ENCODE results near the gene HMX1. TPM values are rescaled to one million over a fixed set of nuclear protein-coding genes. Genes with fewer than 3 reads are reported as not detected.

The HMX1 gene
- total RNA-seq, 1 experiment from 2014 or later: not detected

DNA sequence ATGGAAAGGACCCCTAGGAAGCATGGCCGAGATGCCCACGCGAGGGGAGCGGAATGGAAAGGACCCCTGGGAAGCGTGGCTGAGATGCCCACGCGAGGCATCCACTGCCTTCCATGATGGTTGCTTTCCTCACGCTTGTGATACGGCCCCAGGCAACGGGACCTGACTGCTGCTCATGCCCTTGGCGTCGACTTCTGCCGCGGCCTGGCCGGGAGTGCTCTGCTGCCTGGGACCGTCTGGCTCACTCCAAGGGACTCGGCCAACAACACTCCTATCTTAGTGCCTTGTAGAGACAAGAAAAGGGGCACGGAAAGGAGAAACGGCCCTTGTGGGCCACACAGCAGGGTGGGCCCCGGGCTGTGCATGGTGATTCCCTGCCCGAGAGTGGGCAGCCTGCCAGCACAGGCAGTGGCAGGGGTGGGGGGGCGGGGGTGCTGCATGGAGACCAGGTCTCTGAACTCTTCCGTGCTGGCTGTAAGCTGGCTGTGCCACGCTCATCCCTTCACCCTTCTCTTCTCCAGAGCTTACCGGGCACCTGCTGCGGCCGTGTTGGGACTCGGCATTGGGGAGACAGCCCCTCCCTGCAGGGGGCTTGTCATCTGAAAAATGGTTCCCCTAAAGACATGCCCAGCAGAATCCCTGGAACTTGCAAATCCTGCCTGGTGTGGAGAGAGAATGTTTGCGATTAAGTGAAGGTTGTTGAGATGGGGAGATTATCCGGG, 38.6 kb upstream of the HMX1 start:
- DNase-seq (ENCODE audit: low spot score): no peak

DNA sequence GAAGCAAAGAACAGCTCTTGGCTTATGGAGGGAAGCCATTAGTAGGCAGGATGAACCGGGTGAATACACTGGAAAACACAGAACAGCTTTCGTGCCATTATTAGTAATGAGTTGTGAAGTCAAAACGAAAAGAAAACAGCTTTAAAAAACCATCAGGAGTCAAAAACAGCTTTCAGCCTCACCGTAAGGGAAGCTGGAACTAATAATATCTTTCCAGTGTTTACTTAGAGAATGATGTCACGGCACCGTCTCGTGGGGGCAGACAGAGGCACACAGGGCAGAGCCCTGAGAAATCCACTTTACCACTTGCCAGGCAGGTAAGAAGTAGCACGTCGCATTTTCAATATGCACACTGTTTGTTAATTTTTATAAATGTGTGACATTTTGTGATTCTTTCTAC, 37.9 kb upstream of the HMX1 start:
- DNase-seq (ENCODE audit: low spot score): peak; percentile 18

DNA sequence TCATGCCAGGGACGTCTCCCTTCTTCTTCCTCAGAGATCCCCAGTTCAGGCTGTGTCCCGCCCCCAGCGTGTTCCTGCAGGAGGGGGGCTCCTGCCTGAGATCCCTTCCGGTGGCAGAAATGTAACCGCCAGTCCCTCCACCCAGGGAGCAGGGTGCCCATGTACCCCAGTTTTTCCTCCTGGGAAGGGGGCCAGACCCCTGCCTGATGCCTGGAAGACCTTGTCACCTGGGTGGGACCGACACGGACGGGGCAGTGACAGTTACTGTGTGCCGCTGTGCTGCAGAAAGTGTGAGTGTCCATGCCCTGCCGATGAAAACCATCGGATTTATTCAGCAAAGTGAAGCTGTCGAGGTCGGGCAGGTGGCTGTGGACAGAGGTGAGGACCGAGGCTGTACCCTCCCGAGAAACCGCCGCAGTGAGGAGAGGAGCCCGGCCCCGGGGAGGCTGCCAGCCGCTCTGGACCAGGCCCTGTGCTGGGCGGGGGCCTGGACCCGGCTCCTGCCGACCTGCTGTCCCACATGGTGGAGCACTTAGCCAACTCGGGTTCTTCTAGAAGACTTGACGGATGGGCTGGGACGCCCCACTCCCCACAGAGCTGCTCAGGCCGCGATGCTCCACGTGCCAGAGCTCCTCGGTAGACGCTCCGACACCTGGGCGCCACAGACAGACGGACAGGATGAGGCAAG, 36.7 kb upstream of the HMX1 start:
- DNase-seq (ENCODE audit: low spot score): no peak

DNA sequence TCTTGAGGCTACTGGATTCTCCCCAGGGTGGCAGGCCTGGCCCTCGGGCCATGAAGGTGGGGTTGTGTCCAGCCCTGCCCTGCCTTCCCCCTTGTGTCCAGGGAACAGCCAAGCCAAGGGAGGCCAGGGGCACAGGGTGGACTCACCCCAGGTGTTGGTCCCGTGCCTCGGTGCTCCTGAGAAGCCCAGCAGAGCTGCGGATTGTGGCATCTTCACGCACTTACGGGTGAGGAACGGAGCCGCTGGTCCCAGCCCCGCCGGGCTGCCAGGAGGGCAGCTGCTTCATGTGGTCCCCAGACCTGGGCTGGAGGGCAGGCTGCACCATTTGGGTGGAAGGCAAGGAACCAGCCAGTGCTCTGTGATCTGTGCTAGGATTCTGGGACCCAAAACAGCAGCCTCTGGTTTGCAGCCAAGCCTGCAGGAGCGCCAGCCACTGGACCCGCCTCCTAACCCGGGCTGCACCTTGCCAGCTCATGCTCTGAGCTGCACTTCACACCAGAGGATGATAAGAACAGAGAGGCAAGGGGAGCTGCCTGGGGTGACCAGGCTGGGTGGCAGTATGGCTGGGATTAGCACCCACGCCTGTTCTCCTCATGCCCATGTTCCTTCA, 36.1 kb upstream of the HMX1 start:
- no peak for DNase-seq (ENCODE audit: low spot score)

DNA sequence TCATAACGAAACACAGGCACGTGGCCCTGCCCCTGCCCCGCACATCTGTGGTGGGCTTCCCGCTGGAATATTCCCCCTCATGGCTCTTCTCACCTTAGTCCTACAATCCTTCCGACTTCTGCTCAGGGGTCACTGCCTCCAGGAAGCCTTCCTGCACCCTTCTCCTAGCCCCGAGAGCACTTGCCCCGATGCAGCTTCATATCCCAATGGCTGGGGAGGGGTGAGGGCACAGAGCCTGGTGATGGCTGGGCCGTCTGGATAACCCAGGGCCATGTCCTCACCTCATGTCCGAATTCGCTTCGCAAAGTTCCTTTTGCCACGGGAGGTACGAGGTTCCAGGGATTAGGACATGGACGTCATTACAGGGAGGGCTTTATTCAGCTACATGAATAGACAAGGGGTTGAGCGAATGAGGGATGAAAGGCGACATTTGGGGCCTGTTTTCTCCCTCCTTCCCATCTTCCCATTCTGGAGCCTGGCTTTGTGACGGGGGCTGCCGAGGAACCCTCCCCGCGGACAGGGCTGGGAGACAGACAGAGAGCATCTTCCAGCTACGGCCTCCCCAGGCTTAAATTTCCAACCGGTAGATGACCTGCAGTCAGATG, 35.5 kb upstream of the HMX1 start:
- no peak for DNase-seq (ENCODE audit: low spot score)

DNA sequence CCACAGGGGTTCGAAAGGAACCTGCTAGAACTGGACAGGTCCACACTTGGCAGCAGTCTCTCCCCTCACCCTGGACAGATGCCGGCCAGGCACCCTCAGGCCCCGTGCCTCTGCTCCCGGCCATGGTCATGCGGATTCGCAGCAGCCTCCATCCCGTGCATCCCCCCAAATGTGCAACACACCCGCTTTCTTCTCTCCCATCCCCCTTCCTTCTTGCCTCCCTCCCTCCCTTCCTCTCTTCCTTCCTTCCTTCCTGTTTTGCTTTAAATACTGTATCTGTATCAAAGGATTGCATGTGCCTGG, 35.0 kb upstream of the HMX1 start:
- no peak for DNase-seq (ENCODE audit: low spot score)

DNA sequence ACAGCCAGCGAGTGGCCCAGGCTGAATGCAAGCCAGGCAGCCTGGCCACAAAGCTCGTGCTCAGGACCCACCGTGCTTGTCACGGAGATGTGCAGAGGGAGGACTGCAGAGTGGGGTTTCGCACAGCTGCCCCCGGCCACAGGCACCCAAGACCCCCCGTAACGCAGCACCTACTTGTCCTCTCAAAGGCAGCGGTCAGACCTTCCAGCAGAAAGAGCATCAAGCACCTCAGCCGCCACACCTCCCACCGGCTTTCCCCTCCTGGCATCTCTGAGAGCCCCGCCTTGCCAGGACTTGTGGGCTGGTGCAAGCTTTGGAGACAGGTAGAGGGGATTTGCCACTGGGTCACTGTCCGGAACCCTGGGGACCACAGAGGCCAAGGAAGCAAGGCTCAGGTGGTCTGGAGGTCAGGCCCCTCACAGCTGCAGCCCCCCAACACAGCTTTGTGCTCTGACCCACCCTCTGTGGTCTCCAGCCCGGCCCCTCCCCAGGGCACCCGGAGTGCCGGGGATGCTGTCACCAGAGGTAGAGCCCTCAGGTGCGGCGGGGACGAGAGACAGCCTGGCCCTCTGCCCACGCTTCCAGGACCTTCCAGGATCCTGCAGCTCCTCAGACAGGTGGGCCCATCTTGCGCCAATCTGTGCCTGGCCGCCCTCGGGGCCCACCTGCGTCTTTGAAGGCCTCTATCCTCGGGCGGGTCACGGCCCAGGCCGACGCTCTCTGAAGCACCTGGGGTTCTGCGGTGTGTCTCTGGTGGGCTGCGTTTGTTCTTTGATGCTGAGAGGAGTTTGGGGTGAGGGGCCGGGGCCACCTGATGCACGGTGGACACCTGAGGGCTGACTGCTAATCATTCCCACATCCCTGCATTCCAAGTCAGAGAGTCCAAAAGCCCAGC, 34.4 kb upstream of the HMX1 start:
- DNase-seq (ENCODE audit: low spot score): no peak

DNA sequence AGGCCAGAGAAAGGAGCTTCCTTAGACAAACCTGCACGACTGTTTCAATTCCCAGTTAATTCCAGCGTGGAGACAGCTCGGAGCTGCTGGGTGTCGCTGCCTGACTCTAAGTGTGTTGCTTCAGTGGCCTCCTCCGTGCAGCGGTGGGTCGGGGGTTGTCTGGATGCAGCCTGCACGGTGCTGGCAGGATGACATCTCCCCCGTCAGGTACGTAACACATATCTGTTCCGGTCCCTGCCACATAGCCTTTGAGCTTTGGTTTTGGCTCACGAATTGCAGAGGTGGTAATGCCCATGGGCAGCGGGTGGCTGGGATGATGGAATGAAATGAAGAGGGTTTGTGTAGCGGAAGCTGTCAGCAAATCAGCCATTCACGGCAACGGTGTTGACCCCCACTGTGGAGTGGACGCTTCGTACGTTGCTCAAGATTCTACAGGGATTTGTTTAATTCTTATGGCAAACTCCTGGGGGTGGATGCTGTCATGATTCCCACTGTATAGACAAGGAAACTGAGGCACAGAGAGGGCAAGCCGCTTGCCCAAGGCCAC, 33.7 kb upstream of the HMX1 start:
- no peak for DNase-seq (ENCODE audit: low spot score)

DNA sequence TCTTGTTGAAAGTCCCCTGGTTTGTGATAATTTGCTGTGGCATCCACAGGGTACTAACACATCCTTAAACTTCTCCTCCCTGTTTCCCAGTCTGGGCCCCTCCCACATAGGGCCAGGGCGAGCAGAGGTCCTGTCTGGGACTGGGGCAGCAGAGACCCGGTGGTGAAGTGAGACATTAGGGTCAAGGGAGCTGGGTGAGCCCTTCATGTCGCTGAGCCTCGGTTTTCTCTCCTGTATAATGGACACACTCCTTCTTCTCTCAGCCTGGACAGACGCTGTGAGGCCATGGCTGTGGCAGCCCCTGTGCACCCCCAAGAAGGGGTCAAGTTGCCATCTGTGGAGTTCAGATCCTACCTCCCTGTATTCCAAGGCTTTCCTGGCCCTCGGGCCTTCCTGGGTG, 33.0 kb upstream of the HMX1 start:
- no peak for DNase-seq (ENCODE audit: low spot score)

DNA sequence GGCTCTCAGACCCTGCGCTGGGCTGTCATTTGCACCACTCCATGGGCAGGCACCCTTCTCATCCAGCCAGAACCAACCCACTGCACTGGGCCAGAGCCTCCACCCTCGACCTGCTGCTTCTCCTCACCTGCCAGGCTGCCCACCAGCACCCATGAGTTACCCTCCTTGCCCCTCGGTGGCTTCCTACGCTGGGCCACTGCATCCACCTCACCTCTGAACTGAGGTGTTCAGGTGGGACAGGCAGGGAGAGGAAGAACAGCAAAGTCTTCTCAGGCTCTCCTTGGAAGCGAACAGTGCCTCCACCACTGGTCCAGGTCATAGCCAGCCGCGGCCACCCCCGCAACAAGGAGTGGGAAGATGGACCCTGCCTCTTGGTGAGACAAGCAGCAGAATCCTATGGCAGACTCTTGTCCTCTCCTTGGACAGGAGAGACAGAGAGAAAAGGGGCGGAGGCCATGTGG, 32.4 kb upstream of the HMX1 start:
- DNase-seq (ENCODE audit: low spot score): no peak

DNA sequence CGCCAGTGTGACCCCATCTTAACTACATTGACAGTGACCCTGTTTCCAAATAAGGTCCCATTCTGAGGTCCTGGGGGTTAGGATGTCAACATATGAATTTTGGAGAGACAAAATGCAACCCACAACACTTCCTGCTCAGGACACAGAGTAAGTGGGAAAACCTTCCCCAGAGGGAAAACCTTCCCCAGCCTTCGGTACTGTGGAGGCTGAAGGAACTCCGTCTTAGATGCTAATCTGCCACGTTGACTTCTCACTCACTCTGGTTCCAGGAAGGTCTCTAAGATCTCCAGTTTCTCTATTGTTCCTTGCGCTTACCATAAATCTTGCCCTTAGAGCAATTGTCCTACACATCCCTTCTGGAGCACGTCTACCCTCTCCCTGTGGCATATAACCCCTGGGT, 29.7 kb upstream of the HMX1 start:
- no peak for DNase-seq (ENCODE audit: low spot score)

DNA sequence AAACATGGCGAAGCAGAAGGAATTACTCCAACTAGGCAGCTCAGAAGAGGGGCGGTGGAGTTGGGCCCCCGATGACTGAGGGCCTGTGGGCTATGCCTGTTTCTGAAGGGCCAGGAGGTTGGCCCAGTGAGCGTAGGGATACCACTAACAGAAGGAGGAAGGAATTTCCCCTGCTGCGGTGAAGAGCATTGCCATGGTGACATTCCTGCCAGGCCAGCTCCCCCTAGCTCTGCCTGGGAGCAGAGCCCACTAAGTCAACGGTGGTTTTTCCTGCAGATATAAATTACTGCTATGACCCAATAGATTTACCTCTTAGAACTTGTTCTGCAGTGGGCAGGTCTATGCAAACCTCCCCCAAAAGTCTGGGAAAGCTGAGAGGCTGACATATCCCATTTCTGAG, 28.9 kb upstream of the HMX1 start:
- no peak for DNase-seq (ENCODE audit: low spot score)

DNA sequence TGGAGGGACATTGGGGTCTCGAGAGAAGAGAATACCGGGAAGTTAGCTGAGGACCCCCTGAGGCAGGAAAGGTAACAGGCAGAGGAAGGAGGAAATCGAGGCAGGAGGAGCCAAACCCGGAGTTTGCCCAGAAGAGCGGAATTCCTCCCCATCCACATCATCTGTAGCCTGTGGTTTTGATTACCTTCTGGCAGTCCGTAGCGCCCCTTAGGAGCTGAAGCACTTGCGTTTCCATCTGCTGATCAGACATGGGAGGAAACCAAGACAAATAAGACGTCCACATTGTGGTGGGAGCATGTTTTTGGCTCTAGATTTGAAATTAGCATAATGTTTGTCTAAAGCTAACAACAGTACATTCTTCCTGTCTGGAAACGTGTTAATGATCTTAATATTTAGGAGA, 26.8 kb upstream of the HMX1 start:
- no peak for DNase-seq (ENCODE audit: low spot score)

DNA sequence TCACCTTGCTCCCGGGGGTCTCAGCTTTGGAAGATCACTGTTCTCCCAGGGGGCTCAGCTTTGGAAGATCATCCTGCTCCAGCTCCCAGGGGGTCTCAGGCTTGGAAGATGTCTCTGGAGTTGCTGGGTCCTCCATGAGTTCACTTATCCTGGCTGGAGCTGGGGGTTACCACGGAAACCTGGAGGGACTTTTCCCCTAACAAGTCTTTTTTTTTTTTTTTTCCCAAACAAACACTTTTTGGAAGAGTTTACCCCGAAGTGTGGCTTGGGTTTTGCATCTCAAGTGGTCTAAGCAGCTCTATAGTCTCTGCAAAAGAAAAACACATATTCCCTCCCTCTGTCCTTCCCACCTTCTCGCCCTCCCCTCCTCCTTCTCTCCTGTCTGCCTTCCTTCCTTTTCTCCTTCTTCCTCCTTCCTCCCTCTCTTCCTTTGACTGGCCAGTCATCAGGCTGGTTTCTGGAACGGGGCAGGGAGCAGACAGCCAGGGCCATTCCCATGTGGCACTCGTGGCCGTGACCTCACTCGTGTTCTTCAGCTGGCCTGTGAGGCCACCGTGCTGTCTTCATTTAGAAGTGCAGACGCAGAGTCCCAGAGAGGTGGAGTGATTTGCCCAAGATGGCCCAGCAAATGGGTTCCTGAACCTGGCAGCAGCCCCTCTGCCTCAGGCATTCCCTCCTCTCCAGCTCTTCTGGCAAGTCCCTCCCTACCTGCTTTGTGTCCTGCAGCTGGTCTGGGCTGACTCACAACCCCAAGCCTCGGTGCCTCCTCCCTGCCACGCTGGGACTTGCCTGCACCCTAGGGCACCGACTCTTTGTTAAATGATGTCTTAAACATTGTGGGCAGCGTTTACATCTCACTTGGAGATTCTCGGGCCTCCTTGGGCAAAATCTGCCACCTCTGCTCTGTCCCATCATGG, 25.9 kb upstream of the HMX1 start:
- DNase-seq (ENCODE audit: low spot score): peak; percentile 29

DNA sequence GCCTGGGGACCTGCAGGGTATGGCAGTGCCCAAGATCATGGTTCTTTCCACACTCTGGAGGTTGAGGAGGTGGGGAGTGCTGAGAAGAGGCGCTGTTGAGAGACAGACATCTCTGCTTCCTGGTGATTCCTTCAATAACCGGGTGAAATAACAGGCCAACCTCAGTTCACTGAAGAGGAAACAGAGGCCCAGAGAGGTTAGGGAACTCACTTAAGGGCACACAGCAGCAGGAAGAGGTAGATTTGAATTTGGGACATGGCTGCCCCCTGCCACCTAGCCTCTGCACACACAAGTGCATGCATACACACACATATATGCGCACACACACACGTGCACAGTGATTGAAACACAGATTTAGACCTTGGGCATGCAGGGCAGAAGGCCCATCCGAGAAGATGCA, 24.9 kb upstream of the HMX1 start:
- DNase-seq (ENCODE audit: low spot score): no peak

DNA sequence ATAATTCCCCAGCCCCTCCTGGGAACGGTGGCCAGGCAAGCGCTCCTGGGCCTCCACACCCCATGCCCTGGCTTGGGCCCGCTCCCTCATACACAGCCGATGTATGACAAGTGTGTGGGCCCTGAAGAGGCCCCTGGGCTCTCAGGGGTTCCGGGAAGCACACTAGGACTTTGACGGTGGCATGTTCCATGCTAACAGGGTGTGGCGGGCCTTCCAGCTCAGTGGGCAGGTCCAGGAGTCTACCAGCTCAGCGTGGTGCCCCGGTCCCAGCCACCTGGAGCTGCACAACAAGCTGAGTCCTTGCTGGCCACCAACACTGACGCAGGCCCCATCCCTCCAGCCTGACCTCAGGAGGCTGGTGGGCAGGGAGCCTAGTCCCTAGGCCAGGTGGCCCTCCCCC, 24.4 kb upstream of the HMX1 start:
- DNase-seq (ENCODE audit: low spot score): no peak

DNA sequence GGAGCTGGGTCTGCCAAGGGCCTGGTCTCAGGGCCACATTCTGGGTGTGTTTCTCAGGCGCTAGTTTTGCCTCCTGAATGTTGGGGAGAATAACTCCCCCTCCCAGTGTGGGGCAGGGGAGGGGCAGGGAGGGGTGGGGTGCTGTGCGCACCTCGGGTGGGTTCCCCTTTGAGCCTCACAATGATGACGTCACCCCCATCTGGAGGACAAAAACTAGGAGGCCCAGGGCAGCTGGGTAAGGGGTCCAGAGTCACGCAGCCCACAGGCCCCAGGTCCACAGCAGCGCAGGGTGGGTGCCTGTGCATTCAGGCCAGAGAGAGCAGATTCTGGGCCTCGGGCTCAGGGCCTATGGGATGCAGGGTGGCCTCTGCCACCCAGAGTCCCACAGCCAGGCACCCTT, 23.7 kb upstream of the HMX1 start:
- DNase-seq (ENCODE audit: low spot score): no peak

DNA sequence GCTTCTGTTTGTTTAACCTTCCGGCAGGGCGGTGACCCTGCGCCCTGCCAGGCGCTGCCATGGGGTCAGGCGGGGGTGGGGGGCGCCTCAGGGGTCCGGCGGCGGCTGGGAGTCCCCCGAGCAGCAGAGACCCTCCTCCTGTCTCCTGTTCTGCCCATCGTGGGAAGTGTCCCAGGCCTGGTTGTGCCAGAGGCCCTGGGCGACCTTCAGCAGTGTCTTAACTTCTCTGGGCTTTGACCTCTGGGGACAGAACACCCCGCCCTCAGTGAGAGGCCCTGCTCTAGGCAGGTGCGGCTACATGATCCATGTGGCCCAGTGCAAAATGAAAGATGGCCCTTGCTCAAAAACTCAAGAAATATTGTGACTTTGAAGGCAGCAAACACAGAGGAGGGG, 22.8 kb upstream of the HMX1 start:
- no peak for DNase-seq (ENCODE audit: low spot score)

DNA sequence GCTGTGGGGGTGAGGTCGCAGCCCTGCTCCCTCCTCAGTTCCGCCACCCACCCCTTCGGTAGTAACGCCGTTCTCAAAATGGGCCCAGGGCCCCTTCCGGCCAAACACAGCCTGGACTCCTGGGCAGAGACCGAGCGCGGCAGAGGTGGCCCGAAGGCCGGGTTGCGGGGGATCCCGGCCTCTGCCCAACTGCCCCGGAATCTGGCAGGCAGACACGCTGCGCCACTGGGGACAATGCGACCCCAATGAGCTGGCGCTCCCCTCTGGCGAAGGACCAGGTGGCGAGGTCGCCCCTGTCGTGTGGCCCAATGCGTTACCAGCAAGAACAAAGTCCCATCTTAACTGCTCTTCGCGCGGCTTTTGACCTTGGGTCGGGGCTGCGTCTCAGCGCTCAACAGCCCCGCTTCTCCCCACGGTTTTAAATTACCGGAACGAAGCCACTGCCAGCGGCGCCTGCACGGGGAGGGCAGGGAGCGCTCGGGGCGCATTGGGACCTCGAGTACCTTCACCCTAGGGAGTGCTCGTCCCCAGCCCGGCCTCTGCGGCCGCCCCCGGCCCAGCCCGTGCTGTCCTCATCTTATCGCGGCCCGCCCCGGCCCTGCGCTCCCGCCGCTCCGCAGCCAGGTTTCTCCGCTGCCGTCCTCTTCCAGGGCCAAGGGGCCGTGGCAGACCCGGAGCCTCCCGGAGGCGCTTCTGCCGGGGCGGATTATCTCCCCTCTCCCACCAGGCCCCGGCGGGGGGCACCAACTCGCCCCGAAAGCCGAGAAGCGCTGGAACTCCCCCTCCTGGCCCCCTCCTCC, 22.2 kb upstream of the HMX1 start:
- no peak for DNase-seq (ENCODE audit: low spot score)

DNA sequence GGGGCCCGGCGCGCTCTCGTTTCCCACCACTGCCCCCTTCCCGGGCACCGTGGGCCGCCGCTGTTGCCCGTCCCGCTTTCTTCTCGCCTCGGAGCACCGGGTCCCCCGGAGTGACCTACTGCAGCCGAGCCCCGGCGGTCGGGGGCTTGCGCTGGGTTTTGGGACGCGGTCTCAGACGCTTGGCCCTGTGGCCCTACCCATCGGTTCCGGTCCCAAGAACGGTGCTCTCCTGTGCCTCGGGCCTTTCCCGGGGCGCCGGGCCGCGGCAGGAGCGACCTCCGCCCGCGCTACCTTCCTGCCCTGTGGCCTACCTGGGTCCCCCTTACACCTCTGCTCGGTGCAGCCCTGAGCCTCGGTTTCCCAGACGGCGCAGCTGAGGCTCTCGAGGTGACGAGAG, 21.6 kb upstream of the HMX1 start:
- DNase-seq (ENCODE audit: low spot score): no peak

Measured in A172 (cell line).